DND-41 (cell line): ENCODE measurements around the gene RBP4.

Experiments
- ATAC-seq: fragments of 200-7000 bp; cut with Tn5 transposase; 3 replicates; pipeline ENCODE4 v1.9.1; 2021; ENCODE audit warnings: low read depth; ENCODE audit not compliant: insufficient read depth
- DNase-seq: peaks from one replicate; pipeline ENCODE4 v3.0.0-alpha.2; 2020
- H2AFZ ChIP-seq: 2 replicates; pipeline ENCODE4 v1.6.0; 2012; ENCODE audit warnings: low read depth, low read length
- H3K27ac ChIP-seq: 2 replicates; pipeline ENCODE4 v1.5.1; 2012; ENCODE audit warnings: low read length, inconsistent platforms
- H3K27me3 ChIP-seq: fragments of 200-600 bp; sonication (generic); 2 replicates; pipeline ENCODE4 v1.6.0; 2012; ENCODE audit warnings: low read length, mild to moderate bottlenecking, inconsistent platforms; ENCODE audit not compliant: insufficient read depth, poor library complexity
- H3K36me3 ChIP-seq: 2 replicates; pipeline ENCODE4 v1.5.1; 2012; ENCODE audit warnings: low read length, inconsistent platforms; ENCODE audit not compliant: insufficient read depth
- H3K4me1 ChIP-seq: 2 replicates; pipeline ENCODE4 v1.5.1; 2012; ENCODE audit warnings: mild to moderate bottlenecking, low read length; ENCODE audit not compliant: insufficient read depth
- H3K4me2 ChIP-seq: 2 replicates; pipeline ENCODE4 v1.6.0; 2012; ENCODE audit warnings: mild to moderate bottlenecking, moderate library complexity, low read length, inconsistent platforms; ENCODE audit not compliant: insufficient read depth
- H3K4me3 ChIP-seq, 2 experiments: fragments of 200-600 bp in 1 of 2; shearing (Covaris generic) in 1 of 2; 2 replicates each; pipeline ENCODE4 v1.5.1; 2012 to 2016; ENCODE audit warnings: inconsistent platforms in 2 of 2, low read length in 2 of 2, mild to moderate bottlenecking in 2 of 2, low read depth in 1 of 2, moderate library complexity in 1 of 2
- H3K79me2 ChIP-seq: 2 replicates; pipeline ENCODE4 v1.6.0; 2012; ENCODE audit warnings: low read length, inconsistent platforms; ENCODE audit not compliant: insufficient read depth
- H3K9ac ChIP-seq: 2 replicates; pipeline ENCODE4 v1.6.0; 2012; ENCODE audit warnings: low read depth, mild to moderate bottlenecking, inconsistent platforms, low read length, moderate library complexity
- H3K9me3 ChIP-seq: 2 replicates; pipeline ENCODE4 v1.5.1; 2012; ENCODE audit warnings: low read length, moderate library complexity, mild to moderate bottlenecking, inconsistent platforms; ENCODE audit not compliant: insufficient read depth, severe bottlenecking
- H4K20me1 ChIP-seq: 2 replicates; pipeline ENCODE4 v1.6.0; 2012; ENCODE audit warnings: low read length; ENCODE audit not compliant: insufficient read depth
- EZH2 ChIP-seq: IDR thresholded peaks from 3 replicates; pipeline ENCODE4 v1.6.1; 2012; ENCODE audit warnings: borderline replicate concordance, low read depth, mild to moderate bottlenecking, moderate library complexity, low read length, inconsistent platforms; ENCODE audit not compliant: severe bottlenecking
- TF ChIP-seq, protein P1 (sequence below): IDR thresholded peaks from 2 replicates; pipeline ENCODE4 v1.5.1; 2012; ENCODE audit warnings: borderline replicate concordance, low read length, moderate library complexity, mild to moderate bottlenecking; ENCODE audit not compliant: poor library complexity, severe bottlenecking; ENCODE audit errors: extremely low read depth

RBP4 gene

DNA sequence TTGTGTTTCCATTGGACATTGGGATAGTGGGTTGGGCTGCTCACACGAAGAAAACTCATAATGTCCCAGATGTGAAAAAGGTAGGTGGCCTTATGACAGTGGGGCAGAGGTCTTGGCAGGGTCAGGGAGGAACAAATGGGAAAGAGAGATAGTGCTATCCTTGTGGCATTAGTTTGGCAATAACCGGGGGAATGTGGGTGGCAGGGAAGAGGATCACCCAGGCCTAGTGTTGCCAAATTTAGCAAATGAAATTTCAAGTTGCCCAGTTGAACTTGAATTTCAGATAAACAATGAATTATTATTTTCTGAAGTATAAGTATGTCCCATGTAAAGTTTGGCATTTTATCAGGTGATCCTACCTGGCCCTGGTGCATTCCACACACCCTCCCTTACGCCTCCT lies 12.1 kb upstream of the RBP4 start:
- TF ChIP-seq, protein P1, sequence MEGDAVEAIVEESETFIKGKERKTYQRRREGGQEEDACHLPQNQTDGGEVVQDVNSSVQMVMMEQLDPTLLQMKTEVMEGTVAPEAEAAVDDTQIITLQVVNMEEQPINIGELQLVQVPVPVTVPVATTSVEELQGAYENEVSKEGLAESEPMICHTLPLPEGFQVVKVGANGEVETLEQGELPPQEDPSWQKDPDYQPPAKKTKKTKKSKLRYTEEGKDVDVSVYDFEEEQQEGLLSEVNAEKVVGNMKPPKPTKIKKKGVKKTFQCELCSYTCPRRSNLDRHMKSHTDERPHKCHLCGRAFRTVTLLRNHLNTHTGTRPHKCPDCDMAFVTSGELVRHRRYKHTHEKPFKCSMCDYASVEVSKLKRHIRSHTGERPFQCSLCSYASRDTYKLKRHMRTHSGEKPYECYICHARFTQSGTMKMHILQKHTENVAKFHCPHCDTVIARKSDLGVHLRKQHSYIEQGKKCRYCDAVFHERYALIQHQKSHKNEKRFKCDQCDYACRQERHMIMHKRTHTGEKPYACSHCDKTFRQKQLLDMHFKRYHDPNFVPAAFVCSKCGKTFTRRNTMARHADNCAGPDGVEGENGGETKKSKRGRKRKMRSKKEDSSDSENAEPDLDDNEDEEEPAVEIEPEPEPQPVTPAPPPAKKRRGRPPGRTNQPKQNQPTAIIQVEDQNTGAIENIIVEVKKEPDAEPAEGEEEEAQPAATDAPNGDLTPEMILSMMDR = no peak
- TF ChIP-seq EZH2 = no peak
- Histone ChIP-seq H3K79me2 (no peaks in the 10 kb centered on the region), H3K36me3 (no peaks in the 10 kb centered on the region), H3K27ac (no peak overlapping the region), H4K20me1 (no peaks in the 10 kb centered on the region), H3K9ac (no peak overlapping the region), H3K9me3 (no peaks in the 10 kb centered on the region), H3K27me3 (no peaks in the 10 kb centered on the region), H3K4me2 (no peak overlapping the region), H2AFZ (no peak overlapping the region), H3K4me3 (no peak overlapping the region), H3K4me1 (no peaks in the 10 kb centered on the region)
- DNase-seq (no peak), ATAC-seq (no peak)

DNA sequence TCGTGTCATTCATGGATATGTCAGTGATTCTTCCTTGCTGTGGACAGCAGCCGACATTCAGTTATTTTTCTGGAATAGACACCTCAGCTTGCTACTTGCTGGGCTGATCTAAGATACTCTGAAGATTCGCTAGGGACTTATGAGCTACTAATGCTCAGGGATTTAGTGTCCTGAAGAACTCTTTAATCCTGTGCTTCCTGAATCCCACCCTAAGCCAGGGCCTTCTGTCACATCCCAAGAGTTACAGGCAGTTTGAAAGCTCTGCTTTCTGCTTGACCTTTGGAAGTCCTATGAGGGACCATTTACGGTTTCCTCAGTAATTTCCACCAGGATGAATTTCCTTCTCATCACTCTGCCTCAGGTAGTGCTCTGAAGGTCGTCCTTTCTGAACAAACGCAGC lies 11.3 kb upstream of the RBP4 start, which contains the start of gene PDE6C:
Gene PDE6C, plus strand, starts transcription at position 227 of the 400 bp plus-strand sequence. CDS start 189 bp downstream, outside the sequence.
- no peaks in the 10 kb centered on the region for H3K4me1 ChIP-seq

DNA sequence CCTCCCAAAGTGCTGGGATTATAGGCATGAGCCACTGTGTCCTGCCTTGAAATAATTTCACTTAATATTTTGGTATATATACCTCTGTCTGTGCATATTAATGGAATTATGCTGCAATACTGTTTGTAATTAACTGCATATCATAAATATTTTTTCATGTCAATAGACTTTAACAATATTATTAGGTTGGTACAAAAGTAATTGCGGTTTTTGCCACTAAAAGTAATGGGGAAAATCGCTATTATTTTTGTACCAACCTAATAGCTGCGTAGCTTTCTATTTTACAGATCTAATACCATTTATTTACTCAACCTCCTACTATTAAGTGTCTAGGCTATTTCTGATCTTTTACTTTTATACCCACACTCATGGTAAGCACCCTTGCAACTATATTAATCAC lies 7.4 kb upstream of the RBP4 start:
- Histone ChIP-seq H3K9ac (no peak overlapping the region), H3K27me3 (no peaks in the 10 kb centered on the region), H3K79me2 (no peaks in the 10 kb centered on the region), H2AFZ (no peak overlapping the region), H3K36me3 (no peaks in the 10 kb centered on the region), H3K4me2 (no peak overlapping the region), H3K4me1 (no peaks in the 10 kb centered on the region), H3K9me3 (no peaks in the 10 kb centered on the region), H4K20me1 (no peaks in the 10 kb centered on the region), H3K4me3 (no peak overlapping the region), H3K27ac (no peak overlapping the region)
- ATAC-seq = no peak
- DNase-seq = no peak
- TF ChIP-seq EZH2 = no peak
- TF ChIP-seq, protein P1 = no peak

More for the DNA sequence above, 11.3 kb upstream of the RBP4 start, which contains the start of gene PDE6C:
- H3K4me2 ChIP-seq = no peak within 1 kb of the TSS
- H3K9ac ChIP-seq = no peak within 1 kb of the TSS
- H3K4me3 ChIP-seq = no peak within 1 kb of the TSS
- no peaks in the 10 kb centered on the region for H3K9me3 ChIP-seq
- no peak for ATAC-seq
- no peaks in the 10 kb centered on the region for H3K36me3 ChIP-seq
- no peak within 1 kb of the TSS for H3K27ac ChIP-seq
- H3K79me2 ChIP-seq = no peaks in the 10 kb centered on the region
- no peak for TF ChIP-seq EZH2
- TF ChIP-seq, protein P1 = no peak
- no peak within 1 kb of the TSS for H2AFZ ChIP-seq
- H4K20me1 ChIP-seq = no peaks in the 10 kb centered on the region
- no peaks in the 10 kb centered on the region for H3K27me3 ChIP-seq
- no peak for DNase-seq

DNA sequence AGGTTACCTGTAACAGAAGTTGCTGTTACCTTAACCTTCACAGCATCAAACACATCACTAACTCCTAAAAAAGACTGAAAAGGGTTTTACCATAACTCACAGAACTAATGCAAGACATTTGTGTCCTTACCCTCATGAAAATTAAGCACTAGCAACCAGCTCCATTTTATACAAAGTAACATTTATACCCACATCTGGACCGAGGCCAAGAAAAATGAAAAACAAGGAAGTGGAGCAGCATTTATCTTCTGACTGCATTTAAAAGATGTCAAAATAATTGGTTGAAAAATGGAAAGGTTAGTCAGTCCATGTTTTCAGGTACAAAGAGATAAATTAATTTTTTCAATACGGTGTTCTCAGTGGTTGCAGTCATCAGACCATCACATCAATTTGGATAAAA lies 3.1 kb upstream of the RBP4 start:
- no peak overlapping the region for H2AFZ ChIP-seq
- TF ChIP-seq, protein P1 = no peak
- TF ChIP-seq EZH2 = no peak
- ATAC-seq = no peak
- H3K27ac ChIP-seq = no peak overlapping the region
- H3K27me3 ChIP-seq = no peaks in the 10 kb centered on the region
- H3K9ac ChIP-seq = no peak overlapping the region
- no peak for DNase-seq
- no peaks in the 10 kb centered on the region for H3K36me3 ChIP-seq
- H3K4me3 ChIP-seq = no peak overlapping the region
- H3K4me1 ChIP-seq = no peaks in the 10 kb centered on the region
- H4K20me1 ChIP-seq = no peaks in the 10 kb centered on the region
- H3K9me3 ChIP-seq = no peaks in the 10 kb centered on the region
- no peak overlapping the region for H3K4me2 ChIP-seq
- no peaks in the 10 kb centered on the region for H3K79me2 ChIP-seq
